GM12873 (cell line): ENCODE data around the gene PRRC2A.
A peak's percentile ranks its signal among the peaks of the same experiment; 100 is the strongest.

Source experiments
- CTCF ChIP-seq: IDR thresholded peaks from 2 replicates; pipeline ENCODE4 v1.5.1; 2012; ENCODE audit warnings: low read depth, mild to moderate bottlenecking, moderate library complexity, low read length, control low read depth; ENCODE audit not compliant: insufficient read depth; ENCODE audit errors: missing control alignments

PRRC2A gene

GRCh38 chr6:31620586-31621319 lies at the start of gene PRRC2A:
Gene PRRC2A, plus strand, starts transcription at chr6:31620715. Its CDS starts 2,075 bp downstream, at chr6:31622790.
- TF ChIP-seq CTCF = no peak

DNA sequence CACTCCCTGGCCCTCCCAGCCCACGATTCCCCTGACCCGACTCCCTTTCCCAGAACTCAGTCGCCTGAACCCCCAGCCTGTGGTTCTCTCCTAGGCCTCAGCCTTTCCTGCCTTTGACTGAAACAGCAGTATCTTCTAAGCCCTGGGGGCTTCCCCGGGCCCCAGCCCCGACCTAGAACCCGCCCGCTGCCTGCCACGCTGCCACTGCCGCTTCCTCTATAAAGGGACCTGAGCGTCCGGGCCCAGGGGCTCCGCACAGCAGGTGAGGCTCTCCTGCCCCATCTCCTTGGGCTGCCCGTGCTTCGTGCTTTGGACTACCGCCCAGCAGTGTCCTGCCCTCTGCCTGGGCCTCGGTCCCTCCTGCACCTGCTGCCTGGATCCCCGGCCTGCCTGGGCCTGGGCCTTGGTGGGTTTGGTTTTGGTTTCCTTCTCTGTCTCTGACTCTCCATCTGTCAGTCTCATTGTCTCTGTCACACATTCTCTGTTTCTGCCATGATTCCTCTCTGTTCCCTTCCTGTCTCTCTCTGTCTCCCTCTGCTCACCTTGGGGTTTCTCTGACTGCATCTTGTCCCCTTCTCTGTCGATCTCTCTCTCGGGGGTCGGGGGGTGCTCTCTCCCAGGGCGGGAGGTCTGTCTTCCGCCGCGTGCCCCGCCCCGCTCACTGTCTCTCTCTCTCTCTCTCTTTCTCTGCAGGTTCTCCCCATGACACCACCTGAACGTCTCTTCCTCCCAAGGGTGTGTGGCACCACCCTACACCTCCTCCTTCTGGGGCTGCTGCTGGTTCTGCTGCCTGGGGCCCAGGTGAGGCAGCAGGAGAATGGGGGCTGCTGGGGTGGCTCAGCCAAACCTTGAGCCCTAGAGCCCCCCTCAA lies 48.2 kb upstream of the PRRC2A start, which contains the start of gene LTA:
LTA (plus strand) TSS at position 249 of the 871 bp plus-strand sequence; CDS start at position 703, 454 bp downstream.
- TF ChIP-seq CTCF = no peak

GRCh38 chr6:31573239-31574105 lies 47.0 kb upstream of the PRRC2A start:
- no peak for TF ChIP-seq CTCF

DNA sequence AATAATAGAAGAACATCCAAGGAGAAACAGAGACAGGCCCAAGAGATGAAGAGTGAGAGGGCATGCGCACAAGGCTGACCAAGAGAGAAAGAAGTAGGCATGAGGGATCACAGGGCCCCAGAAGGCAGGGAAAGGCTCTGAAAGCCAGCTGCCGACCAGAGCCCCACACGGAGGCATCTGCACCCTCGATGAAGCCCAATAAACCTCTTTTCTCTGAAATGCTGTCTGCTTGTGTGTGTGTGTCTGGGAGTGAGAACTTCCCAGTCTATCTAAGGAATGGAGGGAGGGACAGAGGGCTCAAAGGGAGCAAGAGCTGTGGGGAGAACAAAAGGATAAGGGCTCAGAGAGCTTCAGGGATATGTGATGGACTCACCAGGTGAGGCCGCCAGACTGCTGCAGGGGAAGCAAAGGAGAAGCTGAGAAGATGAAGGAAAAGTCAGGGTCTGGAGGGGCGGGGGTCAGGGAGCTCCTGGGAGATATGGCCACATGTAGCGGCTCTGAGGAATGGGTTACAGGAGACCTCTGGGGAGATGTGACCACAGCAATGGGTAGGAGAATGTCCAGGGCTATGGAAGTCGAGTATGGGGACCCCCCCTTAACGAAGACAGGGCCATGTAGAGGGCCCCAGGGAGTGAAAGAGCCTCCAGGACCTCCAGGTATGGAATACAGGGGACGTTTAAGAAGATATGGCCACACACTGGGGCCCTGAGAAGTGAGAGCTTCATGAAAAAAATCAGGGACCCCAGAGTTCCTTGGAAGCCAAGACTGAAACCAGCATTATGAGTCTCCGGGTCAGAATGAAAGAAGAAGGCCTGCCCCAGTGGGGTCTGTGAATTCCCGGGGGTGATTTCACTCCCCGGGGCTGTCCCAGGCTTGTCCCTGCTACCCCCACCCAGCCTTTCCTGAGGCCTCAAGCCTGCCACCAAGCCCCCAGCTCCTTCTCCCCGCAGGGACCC lies 46.1 kb upstream of the PRRC2A start:
- TF ChIP-seq CTCF = peak; percentile 30

GRCh38 chr6:31575335-31575901 lies 45.1 kb upstream of the PRRC2A start, which contains the start of gene TNF:
Gene TNF, plus strand, starts transcription at chr6:31575565. Its CDS starts 177 bp downstream, at chr6:31575742.
- no peak for TF ChIP-seq CTCF
